GM23338 (cell line): ENCODE results near the gene CHRNB2. TPM values are rescaled to one million over a fixed set of nuclear protein-coding genes. Genes with fewer than 3 reads are reported as not detected.

Experiments
- ATAC-seq: fragments of 200-7000 bp; cut with Tn5 transposase; 3 replicates; pipeline ENCODE4 v1.9.1; 2020
- DNase-seq: peaks from one replicate; pipeline ENCODE4 v3.0.0-alpha.2; 2015; ENCODE audit warnings: low spot score
- H2AFZ ChIP-seq: fragments of 200-600 bp; sonication (generic); 2 replicates; pipeline ENCODE4 v1.8.0; 2016; ENCODE audit warnings: antibody characterized with exemption, mild to moderate bottlenecking, moderate library complexity
- H3F3A ChIP-seq: fragments of 200-600 bp; sonication (generic); replicated peaks from 2 replicates; pipeline ENCODE4 v1.8.0; 2017; ENCODE audit warnings: antibody characterized with exemption, mixed run types, low read depth
- H3K27ac ChIP-seq: fragments of 200-600 bp; sonication (generic); 2 replicates; pipeline ENCODE4 v1.6.1; 2016; ENCODE audit warnings: low read depth
- H3K27me3 ChIP-seq: fragments of 200-600 bp; sonication (generic); 2 replicates; pipeline ENCODE4 v1.8.0; 2016; ENCODE audit warnings: mild to moderate bottlenecking, mixed run types, moderate library complexity; ENCODE audit not compliant: insufficient read depth
- H3K36me3 ChIP-seq: fragments of 200-600 bp; sonication (generic); 2 replicates; pipeline ENCODE4 v1.8.0; 2016; ENCODE audit warnings: mild to moderate bottlenecking; ENCODE audit not compliant: insufficient read depth
- H3K4me1 ChIP-seq: fragments of 200-600 bp; sonication (generic); 2 replicates; pipeline ENCODE4 v1.8.0; 2016; ENCODE audit warnings: mild to moderate bottlenecking, moderate library complexity; ENCODE audit not compliant: insufficient read depth
- H3K4me2 ChIP-seq: fragments of 200-600 bp; sonication (generic); 2 replicates; pipeline ENCODE4 v1.7.1; 2017; ENCODE audit warnings: mixed run types
- H3K4me3 ChIP-seq: fragments of 200-600 bp; sonication (generic); 2 replicates; pipeline ENCODE4 v1.6.1; 2016; ENCODE audit warnings: mixed run types
- H3K79me2 ChIP-seq: fragments of 200-600 bp; sonication (generic); replicated peaks from 2 replicates; pipeline ENCODE4 v1.8.0; 2017; ENCODE audit warnings: mild to moderate bottlenecking; ENCODE audit not compliant: insufficient read depth
- H3K9me2 ChIP-seq: fragments of 200-600 bp; sonication (generic); 2 replicates; pipeline ENCODE4 v1.8.0; 2017; ENCODE audit not compliant: insufficient read depth
- H4K20me1 ChIP-seq: fragments of 200-600 bp; sonication (generic); replicated peaks from 2 replicates; pipeline ENCODE4 v1.8.0; 2017; ENCODE audit warnings: mild to moderate bottlenecking; ENCODE audit not compliant: insufficient read depth
- H3K27ac Mint-ChIP-seq: 2 replicates; pipeline ENCODE4 v1.8.0; 2020; ENCODE audit warnings: inconsistent platforms, mild to moderate bottlenecking, moderate library complexity, mixed read lengths
- H3K27me3 Mint-ChIP-seq: 3 replicates; pipeline ENCODE4 v1.8.0; 2022; ENCODE audit warnings: low read depth, mild to moderate bottlenecking, moderate library complexity, mixed read lengths, inconsistent platforms; ENCODE audit not compliant: insufficient read depth, poor library complexity
- H3K36me3 Mint-ChIP-seq: 3 replicates; pipeline ENCODE4 v1.8.0; 2021; ENCODE audit warnings: low read depth, mild to moderate bottlenecking, inconsistent platforms, moderate library complexity, mixed read lengths
- H3K4me1 Mint-ChIP-seq: 3 replicates; pipeline ENCODE4 v1.8.0; 2020; ENCODE audit warnings: mild to moderate bottlenecking, inconsistent platforms, mixed read lengths
- H3K4me3 Mint-ChIP-seq: 3 replicates; pipeline ENCODE4 v1.8.0; 2021; ENCODE audit warnings: moderate library complexity, mild to moderate bottlenecking, inconsistent platforms, mixed read lengths
- H3K9me3 Mint-ChIP-seq: 3 replicates; pipeline ENCODE4 v1.8.0; 2020; ENCODE audit warnings: moderate library complexity, mild to moderate bottlenecking, inconsistent platforms, mixed read lengths
- CREB1 ChIP-seq: fragments of 250-450 bp; sonication (Bioruptor Pico); IDR thresholded peaks from 2 replicates; pipeline ENCODE4 v1.5.0; 2020; ENCODE audit warnings: low read depth, mild to moderate bottlenecking, moderate library complexity
- EZH2 ChIP-seq: fragments of 200-600 bp; sonication (generic); IDR thresholded peaks from one replicate; pipeline ENCODE4 v1.8.0; 2017; ENCODE audit warnings: antibody characterized with exemption, mild to moderate bottlenecking, low read depth; ENCODE audit not compliant: unreplicated experiment
- EZH2phosphoT487 ChIP-seq: fragments of 200-600 bp; sonication (generic); IDR thresholded peaks from one replicate; pipeline ENCODE4 v1.8.1; 2018; ENCODE audit warnings: antibody characterized with exemption; ENCODE audit not compliant: unreplicated experiment
- JUNB ChIP-seq: IDR thresholded peaks from one replicate; pipeline ENCODE4 v1.6.1; 2016; ENCODE audit warnings: antibody characterized with exemption; ENCODE audit not compliant: unreplicated experiment
- NANOG ChIP-seq: IDR thresholded peaks from 2 replicates; pipeline ENCODE4 v1.6.1; 2016; ENCODE audit warnings: antibody characterized with exemption, borderline replicate concordance
- POLR2AphosphoS5 ChIP-seq: IDR thresholded peaks from 2 replicates; pipeline ENCODE4 v1.6.1; 2016; ENCODE audit warnings: antibody characterized with exemption, low read depth
- STAT1 ChIP-seq: IDR thresholded peaks from one replicate; pipeline ENCODE4 v1.6.1; 2016; ENCODE audit warnings: antibody characterized with exemption; ENCODE audit not compliant: unreplicated experiment
- ZNF114 ChIP-seq: fragments of 250-450 bp; sonication (Bioruptor Pico); IDR thresholded peaks from 2 replicates; pipeline ENCODE4 v1.5.0; 2020; ENCODE audit warnings: mild to moderate bottlenecking, moderate library complexity
- ZNF331 ChIP-seq: fragments of 250-450 bp; sonication (Bioruptor Pico); IDR thresholded peaks from 2 replicates; pipeline ENCODE4 v1.5.0; 2020; ENCODE audit warnings: low read depth, mild to moderate bottlenecking, moderate library complexity
- polyA plus RNA-seq: library from polyadenylated mRNA; unstranded; fragments of >200 nt; fragmentation: Nextera tagmentation; extraction: Ambion mirVana; gene quantifications from 2 replicates; pipeline ENCODE4 v1.2.1, GENCODE V29; 2016
- total RNA-seq: library from RNA; depleted of rRNA; stranded (reverse); fragments of >200 nt; shearing (Covaris generic); gene quantifications from 2 replicates; pipeline ENCODE4 v1.2.3, GENCODE V29; 2014
- TF ChIP-seq, protein P1 (sequence below): fragments of 250-450 bp; sonication (Bioruptor Pico); IDR thresholded peaks from 2 replicates; pipeline ENCODE4 v1.5.0; 2020; ENCODE audit warnings: mild to moderate bottlenecking, moderate library complexity
- TF ChIP-seq, protein P2 (sequence below): IDR thresholded peaks from one replicate; pipeline ENCODE4 v1.6.1; 2018; ENCODE audit warnings: antibody characterized with exemption; ENCODE audit not compliant: unreplicated experiment
- TF ChIP-seq, protein P3 (sequence below), 2 experiments: fragments of 200-600 bp in 1 of 2; sonication (generic) in 1 of 2; conservative IDR thresholded peaks; 2 replicates each; pipeline versions ENCODE4 v1.5.1 to v1.6.1; 2016 to 2017; ENCODE audit warnings: antibody characterized with exemption in 2 of 2, low read depth in 2 of 2, mild to moderate bottlenecking in 2 of 2, moderate library complexity in 1 of 2
- TF ChIP-seq, protein P4 (sequence below): IDR thresholded peaks from 2 replicates; pipeline ENCODE4 v1.6.1; 2016; ENCODE audit warnings: antibody characterized with exemption

Gene CHRNB2
- total and polyA plus RNA-seq, 2 experiments from 2014 or later, result 0.73 to 3.6 TPM

DNA sequence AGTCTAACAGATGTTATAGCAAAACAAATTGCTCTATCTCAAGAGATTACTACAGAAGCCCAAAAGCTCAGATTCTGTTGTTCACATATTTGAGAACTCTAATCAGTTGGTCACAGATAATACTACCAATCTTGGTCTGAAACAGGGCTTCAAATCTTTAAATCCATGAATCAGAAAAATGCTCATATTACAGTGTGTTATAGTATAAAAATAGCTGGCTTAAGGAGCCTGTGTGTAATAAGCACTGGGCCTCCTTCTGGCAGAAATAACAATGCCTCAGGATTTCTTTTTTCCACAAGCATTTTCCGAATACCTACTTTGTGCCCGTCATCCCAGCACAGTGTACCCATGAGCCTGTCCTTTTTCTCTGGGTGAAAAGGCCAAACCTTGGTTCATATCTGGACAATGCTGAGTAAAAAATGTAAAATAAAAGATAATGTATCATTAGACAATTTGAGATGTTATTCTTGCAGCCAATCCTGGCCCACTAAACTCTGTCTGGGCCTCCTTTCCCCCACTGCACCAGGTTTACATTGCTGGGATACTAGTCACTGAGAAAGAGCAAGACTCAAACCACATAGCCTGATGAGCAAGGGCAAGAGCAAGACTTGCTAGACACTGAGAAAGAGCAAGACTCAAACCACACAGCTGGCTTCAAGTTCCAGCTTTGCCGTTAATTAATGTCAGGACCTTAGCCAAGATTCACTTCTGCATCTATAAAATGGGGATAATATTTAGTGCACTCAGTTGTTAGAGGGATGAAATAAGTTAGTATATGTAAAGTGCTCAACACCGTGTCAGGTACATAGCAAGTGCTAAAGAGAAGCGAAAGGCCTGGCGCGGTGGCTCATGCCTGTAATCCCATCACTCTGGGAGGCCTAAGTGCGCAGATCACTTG lies 57.4 kb downstream of the CHRNB2 start:
- 0 out of 3 replicates have a peak overlapping the region, but pooled peaks have one; percentile 19 for H3K4me3 Mint-ChIP-seq
- H3K27ac Mint-ChIP-seq, result no peak overlapping the region; the same call in 1 of the 2 replicates
- Histone ChIP-seq H3F3A (no peaks in the 10 kb centered on the region), H3K27ac (no peak overlapping the region), H3K27me3 (no peaks in the 10 kb centered on the region), H3K4me1 (peaks cover 8% of the 10 kb centered on the region), H3K36me3 (no peaks in the 10 kb centered on the region), H3K4me3 (no peak overlapping the region), H3K4me2 (no peak overlapping the region), H3K79me2 (peaks cover 77% of the 10 kb centered on the region), H4K20me1 (peaks cover 25% of the 10 kb centered on the region), H2AFZ (no peak overlapping the region), H3K9me2 (peaks cover 5% of the 10 kb centered on the region; the same call in 1 of the 2 replicates)
- TF ChIP-seq, protein P1, sequence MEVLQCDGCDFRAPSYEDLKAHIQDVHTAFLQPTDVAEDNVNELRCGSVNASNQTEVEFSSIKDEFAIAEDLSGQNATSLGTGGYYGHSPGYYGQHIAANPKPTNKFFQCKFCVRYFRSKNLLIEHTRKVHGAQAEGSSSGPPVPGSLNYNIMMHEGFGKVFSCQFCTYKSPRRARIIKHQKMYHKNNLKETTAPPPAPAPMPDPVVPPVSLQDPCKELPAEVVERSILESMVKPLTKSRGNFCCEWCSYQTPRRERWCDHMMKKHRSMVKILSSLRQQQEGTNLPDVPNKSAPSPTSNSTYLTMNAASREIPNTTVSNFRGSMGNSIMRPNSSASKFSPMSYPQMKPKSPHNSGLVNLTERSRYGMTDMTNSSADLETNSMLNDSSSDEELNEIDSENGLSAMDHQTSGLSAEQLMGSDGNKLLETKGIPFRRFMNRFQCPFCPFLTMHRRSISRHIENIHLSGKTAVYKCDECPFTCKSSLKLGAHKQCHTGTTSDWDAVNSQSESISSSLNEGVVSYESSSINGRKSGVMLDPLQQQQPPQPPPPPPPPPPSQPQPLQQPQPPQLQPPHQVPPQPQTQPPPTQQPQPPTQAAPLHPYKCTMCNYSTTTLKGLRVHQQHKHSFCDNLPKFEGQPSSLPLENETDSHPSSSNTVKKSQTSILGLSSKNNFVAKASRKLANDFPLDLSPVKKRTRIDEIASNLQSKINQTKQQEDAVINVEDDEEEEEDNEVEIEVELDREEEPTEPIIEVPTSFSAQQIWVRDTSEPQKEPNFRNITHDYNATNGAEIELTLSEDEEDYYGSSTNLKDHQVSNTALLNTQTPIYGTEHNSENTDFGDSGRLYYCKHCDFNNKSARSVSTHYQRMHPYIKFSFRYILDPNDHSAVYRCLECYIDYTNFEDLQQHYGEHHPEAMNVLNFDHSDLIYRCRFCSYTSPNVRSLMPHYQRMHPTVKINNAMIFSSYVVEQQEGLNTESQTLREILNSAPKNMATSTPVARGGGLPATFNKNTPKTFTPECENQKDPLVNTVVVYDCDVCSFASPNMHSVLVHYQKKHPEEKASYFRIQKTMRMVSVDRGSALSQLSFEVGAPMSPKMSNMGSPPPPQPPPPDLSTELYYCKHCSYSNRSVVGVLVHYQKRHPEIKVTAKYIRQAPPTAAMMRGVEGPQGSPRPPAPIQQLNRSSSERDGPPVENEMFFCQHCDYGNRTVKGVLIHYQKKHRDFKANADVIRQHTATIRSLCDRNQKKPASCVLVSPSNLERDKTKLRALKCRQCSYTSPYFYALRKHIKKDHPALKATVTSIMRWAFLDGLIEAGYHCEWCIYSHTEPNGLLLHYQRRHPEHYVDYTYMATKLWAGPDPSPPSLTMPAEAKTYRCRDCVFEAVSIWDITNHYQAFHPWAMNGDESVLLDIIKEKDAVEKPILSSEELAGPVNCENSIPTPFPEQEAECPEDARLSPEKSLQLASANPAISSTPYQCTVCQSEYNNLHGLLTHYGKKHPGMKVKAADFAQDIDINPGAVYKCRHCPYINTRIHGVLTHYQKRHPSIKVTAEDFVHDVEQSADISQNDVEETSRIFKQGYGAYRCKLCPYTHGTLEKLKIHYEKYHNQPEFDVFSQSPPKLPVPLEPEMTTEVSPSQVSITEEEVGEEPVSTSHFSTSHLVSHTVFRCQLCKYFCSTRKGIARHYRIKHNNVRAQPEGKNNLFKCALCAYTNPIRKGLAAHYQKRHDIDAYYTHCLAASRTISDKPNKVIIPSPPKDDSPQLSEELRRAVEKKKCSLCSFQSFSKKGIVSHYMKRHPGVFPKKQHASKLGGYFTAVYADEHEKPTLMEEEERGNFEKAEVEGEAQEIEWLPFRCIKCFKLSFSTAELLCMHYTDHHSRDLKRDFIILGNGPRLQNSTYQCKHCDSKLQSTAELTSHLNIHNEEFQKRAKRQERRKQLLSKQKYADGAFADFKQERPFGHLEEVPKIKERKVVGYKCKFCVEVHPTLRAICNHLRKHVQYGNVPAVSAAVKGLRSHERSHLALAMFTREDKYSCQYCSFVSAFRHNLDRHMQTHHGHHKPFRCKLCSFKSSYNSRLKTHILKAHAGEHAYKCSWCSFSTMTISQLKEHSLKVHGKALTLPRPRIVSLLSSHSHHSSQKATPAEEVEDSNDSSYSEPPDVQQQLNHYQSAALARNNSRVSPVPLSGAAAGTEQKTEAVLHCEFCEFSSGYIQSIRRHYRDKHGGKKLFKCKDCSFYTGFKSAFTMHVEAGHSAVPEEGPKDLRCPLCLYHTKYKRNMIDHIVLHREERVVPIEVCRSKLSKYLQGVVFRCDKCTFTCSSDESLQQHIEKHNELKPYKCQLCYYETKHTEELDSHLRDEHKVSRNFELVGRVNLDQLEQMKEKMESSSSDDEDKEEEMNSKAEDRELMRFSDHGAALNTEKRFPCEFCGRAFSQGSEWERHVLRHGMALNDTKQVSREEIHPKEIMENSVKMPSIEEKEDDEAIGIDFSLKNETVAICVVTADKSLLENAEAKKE (CRISPR knock-in tag), result no peak
- no peak for TF ChIP-seq STAT1
- TF ChIP-seq, protein P2, sequence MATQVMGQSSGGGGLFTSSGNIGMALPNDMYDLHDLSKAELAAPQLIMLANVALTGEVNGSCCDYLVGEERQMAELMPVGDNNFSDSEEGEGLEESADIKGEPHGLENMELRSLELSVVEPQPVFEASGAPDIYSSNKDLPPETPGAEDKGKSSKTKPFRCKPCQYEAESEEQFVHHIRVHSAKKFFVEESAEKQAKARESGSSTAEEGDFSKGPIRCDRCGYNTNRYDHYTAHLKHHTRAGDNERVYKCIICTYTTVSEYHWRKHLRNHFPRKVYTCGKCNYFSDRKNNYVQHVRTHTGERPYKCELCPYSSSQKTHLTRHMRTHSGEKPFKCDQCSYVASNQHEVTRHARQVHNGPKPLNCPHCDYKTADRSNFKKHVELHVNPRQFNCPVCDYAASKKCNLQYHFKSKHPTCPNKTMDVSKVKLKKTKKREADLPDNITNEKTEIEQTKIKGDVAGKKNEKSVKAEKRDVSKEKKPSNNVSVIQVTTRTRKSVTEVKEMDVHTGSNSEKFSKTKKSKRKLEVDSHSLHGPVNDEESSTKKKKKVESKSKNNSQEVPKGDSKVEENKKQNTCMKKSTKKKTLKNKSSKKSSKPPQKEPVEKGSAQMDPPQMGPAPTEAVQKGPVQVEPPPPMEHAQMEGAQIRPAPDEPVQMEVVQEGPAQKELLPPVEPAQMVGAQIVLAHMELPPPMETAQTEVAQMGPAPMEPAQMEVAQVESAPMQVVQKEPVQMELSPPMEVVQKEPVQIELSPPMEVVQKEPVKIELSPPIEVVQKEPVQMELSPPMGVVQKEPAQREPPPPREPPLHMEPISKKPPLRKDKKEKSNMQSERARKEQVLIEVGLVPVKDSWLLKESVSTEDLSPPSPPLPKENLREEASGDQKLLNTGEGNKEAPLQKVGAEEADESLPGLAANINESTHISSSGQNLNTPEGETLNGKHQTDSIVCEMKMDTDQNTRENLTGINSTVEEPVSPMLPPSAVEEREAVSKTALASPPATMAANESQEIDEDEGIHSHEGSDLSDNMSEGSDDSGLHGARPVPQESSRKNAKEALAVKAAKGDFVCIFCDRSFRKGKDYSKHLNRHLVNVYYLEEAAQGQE, result no peak
- TF ChIP-seq ZNF114, result no peak
- no peak for TF ChIP-seq EZH2
- TF ChIP-seq CREB1 (CRISPR knock-in tag), result no peak
- TF ChIP-seq EZH2phosphoT487, result no peak
- TF ChIP-seq JUNB, result no peak
- TF ChIP-seq NANOG, result no peak
- TF ChIP-seq ZNF331 (CRISPR knock-in tag), result no peak
- TF ChIP-seq, protein P3, sequence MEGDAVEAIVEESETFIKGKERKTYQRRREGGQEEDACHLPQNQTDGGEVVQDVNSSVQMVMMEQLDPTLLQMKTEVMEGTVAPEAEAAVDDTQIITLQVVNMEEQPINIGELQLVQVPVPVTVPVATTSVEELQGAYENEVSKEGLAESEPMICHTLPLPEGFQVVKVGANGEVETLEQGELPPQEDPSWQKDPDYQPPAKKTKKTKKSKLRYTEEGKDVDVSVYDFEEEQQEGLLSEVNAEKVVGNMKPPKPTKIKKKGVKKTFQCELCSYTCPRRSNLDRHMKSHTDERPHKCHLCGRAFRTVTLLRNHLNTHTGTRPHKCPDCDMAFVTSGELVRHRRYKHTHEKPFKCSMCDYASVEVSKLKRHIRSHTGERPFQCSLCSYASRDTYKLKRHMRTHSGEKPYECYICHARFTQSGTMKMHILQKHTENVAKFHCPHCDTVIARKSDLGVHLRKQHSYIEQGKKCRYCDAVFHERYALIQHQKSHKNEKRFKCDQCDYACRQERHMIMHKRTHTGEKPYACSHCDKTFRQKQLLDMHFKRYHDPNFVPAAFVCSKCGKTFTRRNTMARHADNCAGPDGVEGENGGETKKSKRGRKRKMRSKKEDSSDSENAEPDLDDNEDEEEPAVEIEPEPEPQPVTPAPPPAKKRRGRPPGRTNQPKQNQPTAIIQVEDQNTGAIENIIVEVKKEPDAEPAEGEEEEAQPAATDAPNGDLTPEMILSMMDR (conservative IDR thresholded peaks at IDR 0.05; ENCODE audit: low read depth in 2 of 2), result no peak
- no peak for TF ChIP-seq POLR2AphosphoS5
- TF ChIP-seq, protein P4, sequence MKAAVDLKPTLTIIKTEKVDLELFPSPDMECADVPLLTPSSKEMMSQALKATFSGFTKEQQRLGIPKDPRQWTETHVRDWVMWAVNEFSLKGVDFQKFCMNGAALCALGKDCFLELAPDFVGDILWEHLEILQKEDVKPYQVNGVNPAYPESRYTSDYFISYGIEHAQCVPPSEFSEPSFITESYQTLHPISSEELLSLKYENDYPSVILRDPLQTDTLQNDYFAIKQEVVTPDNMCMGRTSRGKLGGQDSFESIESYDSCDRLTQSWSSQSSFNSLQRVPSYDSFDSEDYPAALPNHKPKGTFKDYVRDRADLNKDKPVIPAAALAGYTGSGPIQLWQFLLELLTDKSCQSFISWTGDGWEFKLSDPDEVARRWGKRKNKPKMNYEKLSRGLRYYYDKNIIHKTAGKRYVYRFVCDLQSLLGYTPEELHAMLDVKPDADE, result no peak
- DNase-seq, result no peak
- H3K27me3 Mint-ChIP-seq, result peaks cover 6% of the 10 kb centered on the region
- peaks cover 10% of the 10 kb centered on the region; the same call in 2 of the 3 replicates for H3K36me3 Mint-ChIP-seq
- peaks cover 12% of the 10 kb centered on the region for H3K9me3 Mint-ChIP-seq
- H3K4me1 Mint-ChIP-seq, result peaks cover 19% of the 10 kb centered on the region
- ATAC-seq, result no peak
